ENCODE results near the gene SLC45A2.
"Not testable (repeated sequence)": the region's sequence is repeated elsewhere in the genome, so short reads cannot be mapped to it uniquely, and the experiment has no call there.

Gene SLC45A2

GRCh38 chr5:34012791-34013190, 28.3 kb upstream of the SLC45A2 start:
- peak; percentile 12; the same call in 2 of the 3 replicates for ATAC-seq
- TF ChIP-seq ZNF565 (CRISPR knock-in tag; conservative IDR thresholded peaks at IDR 0.05; ENCODE audit: low read depth): no peak
- TF ChIP-seq TOX (CRISPR knock-in tag; IDR thresholded peaks at IDR 0.05; ENCODE audit: borderline replicate concordance): no peak
- TF ChIP-seq BACH2 (CRISPR knock-in tag; IDR thresholded peaks at IDR 0.05; ENCODE audit: borderline replicate concordance): no peak
- no peak for TF ChIP-seq OSR1 (CRISPR knock-in tag; IDR thresholded peaks at IDR 0.05)
- no peak for TF ChIP-seq TSHZ2 (CRISPR knock-in tag; IDR thresholded peaks at IDR 0.05)
- no peak for TF ChIP-seq ZFP30 (CRISPR knock-in tag; IDR thresholded peaks at IDR 0.05)
- TF ChIP-seq SNAI2 (CRISPR knock-in tag; IDR thresholded peaks at IDR 0.05): no peak
- TF ChIP-seq ARNTL (CRISPR knock-in tag; IDR thresholded peaks at IDR 0.05; ENCODE audit: borderline replicate concordance, low read depth): no peak
- no peak for TF ChIP-seq ISL1 (CRISPR knock-in tag; IDR thresholded peaks at IDR 0.05)
- TF ChIP-seq ZC3H10 (CRISPR knock-in tag; IDR thresholded peaks at IDR 0.05): no peak

- no peak for ATAC-seq
- no peak for TF ChIP-seq PPARA (CRISPR knock-in tag; IDR thresholded peaks at IDR 0.05; ENCODE audit: borderline replicate concordance)
Observed at GRCh38 chr5:34011536-34011935, 27.0 kb upstream of the SLC45A2 start.

- ATAC-seq: not testable (repeated sequence)
Observed at GRCh38 chr5:34010146-34010545, 25.7 kb upstream of the SLC45A2 start.

GRCh38 chr5:34009610-34010009, 25.1 kb upstream of the SLC45A2 start:
- no peak for ATAC-seq
- TF ChIP-seq ISL1 (CRISPR knock-in tag; IDR thresholded peaks at IDR 0.05) (peak; percentile 35; the same call in 1 of the 2 replicates), CSRNP3 (CRISPR knock-in tag; IDR thresholded peaks at IDR 0.05) (no peak)

GRCh38 chr5:34008802-34009201, 24.3 kb upstream of the SLC45A2 start:
- ATAC-seq: no peak
- TF ChIP-seq POU6F1 (CRISPR knock-in tag; IDR thresholded peaks at IDR 0.05; ENCODE audit: borderline replicate concordance, low read depth) (no peak), PATZ1 (CRISPR knock-in tag; IDR thresholded peaks at IDR 0.05; ENCODE audit: borderline replicate concordance) (no peak), ZFP30 (CRISPR knock-in tag; IDR thresholded peaks at IDR 0.05) (no peak), ZC3H10 (CRISPR knock-in tag; IDR thresholded peaks at IDR 0.05) (no peak), CSRNP3 (CRISPR knock-in tag; IDR thresholded peaks at IDR 0.05) (no peak), BACH2 (CRISPR knock-in tag; IDR thresholded peaks at IDR 0.05; ENCODE audit: borderline replicate concordance) (no peak), TOX (CRISPR knock-in tag; IDR thresholded peaks at IDR 0.05; ENCODE audit: borderline replicate concordance) (no peak), ISL1 (CRISPR knock-in tag; IDR thresholded peaks at IDR 0.05) (peak; percentile 53; the same call in 1 of the 2 replicates)

Data from SK-N-SH treated with all-trans-retinoic acid at 6 μM for 48 hours (cell line).